IMR-90 (cell line): ENCODE measurements around the gene LCA5. TPM values are rescaled to one million over a fixed set of nuclear protein-coding genes. Genes with fewer than 3 reads are reported as not detected.

Experiments
- ATAC-seq: fragments of 200-7000 bp; cut with Tn5 transposase; 2 replicates; pipeline ENCODE4 v1.9.1; 2020; ENCODE audit warnings: low read depth, mild to moderate bottlenecking, moderate library complexity
- BruUV-seq: library from RNA; stranded (reverse); fragments of 400-500 nt; replicated peaks from 2 replicates; lab custom pipeline; 2021; lab: Mats Ljungman, UMichigan
- CTCF ChIA-PET: fragments of 300-600 bp; formaldehyde crosslinking; extraction: SDS; loops from one replicate; lab custom pipeline; 2021; ENCODE audit warnings: antibody characterized with exemption; lab: Yijun Ruan, JAX
- POLR2A ChIA-PET: fragments of 300-600 bp; sonication (Branson Sonifier 250); formaldehyde crosslinking; loops from one replicate; lab custom pipeline; 2022; ENCODE audit warnings: antibody characterized with exemption; ENCODE audit not compliant: unreplicated experiment; lab: Charles Lee
- DNase-seq: peaks from one replicate; pipeline ENCODE4 v3.0.0; 2013
- H2AFZ ChIP-seq: replicated peaks from 2 replicates; pipeline ENCODE3; 2013; ENCODE audit warnings: low read length, mild to moderate bottlenecking; ENCODE audit not compliant: poor library complexity
- H2AK5ac ChIP-seq: 2 replicates; pipeline ENCODE4 v1.6.1; 2013; ENCODE audit warnings: low read depth, low read length, inconsistent platforms
- H2AK9ac ChIP-seq: replicated peaks from 2 replicates; pipeline ENCODE3; 2013; ENCODE audit warnings: mild to moderate bottlenecking, low read depth, low read length, moderate library complexity; ENCODE audit not compliant: poor library complexity
- H2BK120ac ChIP-seq: 2 replicates; pipeline ENCODE4 v1.6.1; 2013; ENCODE audit warnings: low read depth, low read length, inconsistent platforms
- H2BK15ac ChIP-seq: 3 replicates; pipeline ENCODE4 v1.6.1; 2013; ENCODE audit warnings: low read depth, low read length, inconsistent platforms
- H2BK20ac ChIP-seq: 2 replicates; pipeline ENCODE4 v1.6.1; 2013; ENCODE audit warnings: low read depth, mild to moderate bottlenecking, inconsistent platforms, low read length, moderate library complexity
- H2BK5ac ChIP-seq: 2 replicates; pipeline ENCODE4 v1.6.1; 2013; ENCODE audit warnings: mild to moderate bottlenecking, low read depth, low read length, inconsistent platforms; ENCODE audit not compliant: poor library complexity, severe bottlenecking
- H3K14ac ChIP-seq: replicated peaks from 2 replicates; pipeline ENCODE4 v1.6.1; 2013; ENCODE audit warnings: low read depth, low read length, inconsistent platforms
- H3K18ac ChIP-seq: 2 replicates; pipeline ENCODE4 v1.6.1; 2013; ENCODE audit warnings: low read depth, low read length, control low read depth
- H3K23ac ChIP-seq: 2 replicates; pipeline ENCODE4 v1.6.1; 2013; ENCODE audit warnings: low read depth, low read length, inconsistent platforms
- H3K27ac ChIP-seq: 2 replicates; pipeline ENCODE4 v1.5.1; 2013; ENCODE audit warnings: mild to moderate bottlenecking, control low read depth, low read length; ENCODE audit not compliant: insufficient read depth
- H3K27me3 ChIP-seq: 2 replicates; pipeline ENCODE4 v1.6.1; 2013; ENCODE audit warnings: low read length; ENCODE audit not compliant: control insufficient read depth, insufficient read depth
- H3K36me3 ChIP-seq: 2 replicates; pipeline ENCODE4 v1.6.1; 2013; ENCODE audit warnings: low read length, mixed read lengths; ENCODE audit not compliant: control insufficient read depth, insufficient read depth
- H3K4ac ChIP-seq: 2 replicates; pipeline ENCODE4 v1.6.1; 2013; ENCODE audit warnings: low read depth, low read length, inconsistent platforms
- H3K4me1 ChIP-seq: 2 replicates; pipeline ENCODE4 v1.6.1; 2013; ENCODE audit warnings: low read length, mixed read lengths; ENCODE audit not compliant: control insufficient read depth, insufficient read depth
- H3K4me2 ChIP-seq: 2 replicates; pipeline ENCODE4 v1.6.1; 2013; ENCODE audit warnings: low read depth, mild to moderate bottlenecking, control low read depth, low read length, moderate library complexity
- H3K4me3 ChIP-seq: 2 replicates; pipeline ENCODE4 v1.5.1; 2013; ENCODE audit warnings: low read depth, mild to moderate bottlenecking, control low read depth, low read length, moderate library complexity; ENCODE audit not compliant: insufficient read depth
- H3K56ac ChIP-seq: 2 replicates; pipeline ENCODE4 v1.6.1; 2013; ENCODE audit warnings: low read length, inconsistent platforms; ENCODE audit not compliant: insufficient read depth; ENCODE audit errors: extremely low read depth
- H3K79me1 ChIP-seq, 2 experiments: 2 replicates each; pipeline ENCODE4 v1.6.1; 2013; ENCODE audit warnings: low read length in 2 of 2, inconsistent platforms in 1 of 2, low read depth in 1 of 2
- H3K9ac ChIP-seq: 2 replicates; pipeline ENCODE4 v1.6.1; 2013; ENCODE audit warnings: low read depth, low read length, control low read depth
- H3K9me1 ChIP-seq: 2 replicates; pipeline ENCODE4 v1.6.1; 2013; ENCODE audit warnings: low read length, inconsistent platforms; ENCODE audit not compliant: insufficient read depth
- H3K9me3 ChIP-seq: 2 replicates; pipeline ENCODE4 v1.6.1; 2013; ENCODE audit warnings: low read length; ENCODE audit not compliant: control insufficient read depth, insufficient read depth
- H4K20me1 ChIP-seq: 2 replicates; pipeline ENCODE4 v1.6.1; 2013; ENCODE audit warnings: low read length, inconsistent platforms; ENCODE audit not compliant: insufficient read depth
- H4K5ac ChIP-seq: 2 replicates; pipeline ENCODE4 v1.6.1; 2013; ENCODE audit warnings: mild to moderate bottlenecking, low read depth, low read length, control low read depth
- H4K8ac ChIP-seq, 2 experiments: 2 replicates each; pipeline ENCODE4 v1.6.1; 2013; ENCODE audit warnings: low read depth in 2 of 2, low read length in 2 of 2, control low read depth in 1 of 2, inconsistent platforms in 1 of 2
- H4K91ac ChIP-seq: 2 replicates; pipeline ENCODE4 v1.6.1; 2013; ENCODE audit warnings: low read depth, low read length, inconsistent platforms; ENCODE audit not compliant: insufficient read depth
- BHLHE40 ChIP-seq: fragments of 150-350 bp; IDR thresholded peaks from 2 replicates; pipeline ENCODE4 v1.6.1; 2016; ENCODE audit warnings: mild to moderate bottlenecking, low read depth, low read length
- CEBPB ChIP-seq: IDR thresholded peaks from 2 replicates; pipeline ENCODE4 v1.6.1; 2012; ENCODE audit warnings: low read depth, low read length, improper control_type of control experiment
- FOS ChIP-seq: fragments of 150-350 bp; IDR thresholded peaks from 2 replicates; pipeline ENCODE4 v1.6.1; 2016; ENCODE audit warnings: low read depth, low read length
- MAFK ChIP-seq: IDR thresholded peaks from 2 replicates; pipeline ENCODE4 v1.6.1; 2012; ENCODE audit warnings: low read depth, low read length, improper control_type of control experiment
- MAZ ChIP-seq: IDR thresholded peaks from 2 replicates; pipeline ENCODE4 v1.6.1; 2012; ENCODE audit warnings: low read depth, mild to moderate bottlenecking, low read length, improper control_type of control experiment, moderate library complexity, borderline replicate concordance
- NFE2L2 ChIP-seq: fragments of 150-350 bp; IDR thresholded peaks from 2 replicates; pipeline ENCODE4 v1.6.1; 2016; ENCODE audit warnings: low read depth, mild to moderate bottlenecking, low read length
- POLR2A ChIP-seq: IDR thresholded peaks from 2 replicates; pipeline ENCODE4 v1.6.1; 2012; ENCODE audit warnings: mild to moderate bottlenecking, low read depth, low read length
- RAD21 ChIP-seq: IDR thresholded peaks from 2 replicates; pipeline ENCODE4 v1.6.1; 2012; ENCODE audit warnings: low read length, improper control_type of control experiment
- RCOR1 ChIP-seq: IDR thresholded peaks from 2 replicates; pipeline ENCODE4 v1.6.1; 2012; ENCODE audit warnings: mild to moderate bottlenecking, low read length, improper control_type of control experiment; ENCODE audit not compliant: insufficient replicate concordance
- RFX5 ChIP-seq: IDR thresholded peaks from 2 replicates; pipeline ENCODE4 v1.8.0; 2012; ENCODE audit warnings: low read depth, mild to moderate bottlenecking, low read length, moderate library complexity
- SMC3 ChIP-seq: fragments of 150-350 bp; IDR thresholded peaks from 2 replicates; pipeline ENCODE4 v1.6.1; 2016; ENCODE audit warnings: low read depth, mild to moderate bottlenecking, antibody characterized with exemption, low read length, moderate library complexity
- WGBS, 2 experiments: methylation state at CpG; one replicate each; pipeline versions ENCODE4 v1.1.5 to v1.1.7; 2013; ENCODE audit warnings: missing lambda C conversion rate in 2 of 2; ENCODE audit not compliant: insufficient read length in 1 of 2; ENCODE audit errors: extremely low coverage in 2 of 2; 5-methylcytosine and 5-hydroxymethylcytosine counted together
- dilution Hi-C: fragments of 300-500 bp; cut with HindIII; formaldehyde crosslinking; loops from one replicate; pipeline ENCODE4 v1.14.3; 2018; ENCODE audit warnings: low sequenced_read_pairs; ENCODE audit not compliant: unreplicated experiment
- in situ Hi-C: fragments of 300-500 bp; cut with MboI; formaldehyde crosslinking; loops from 3 replicates; pipeline ENCODE4 v1.14.3; 2019; ENCODE audit warnings: low sequenced_read_pairs, inconsistent platforms, mixed read lengths
- intact Hi-C: fragments of 100-400 bp; cut with micrococcal nuclease; formaldehyde crosslinking; loops from 2 replicates; pipeline ENCODE4 v1.10.0; 2022
- polyA plus RNA-seq, 3 experiments: library from polyadenylated mRNA; depleted of rRNA; stranded (reverse); fragments of >200 nt; gene quantifications; 2 replicates each; pipeline ENCODE4 v1.2.3, GENCODE V29; 2012; ENCODE audit warnings: low replicate concordance in 1 of 3
- total RNA-seq: library from RNA; depleted of rRNA; stranded (reverse); fragments of >200 nt; gene quantifications from 2 replicates; pipeline ENCODE4 v1.2.3, GENCODE V29; 2012
- TF ChIP-seq, protein P1 (sequence below): fragments of 150-350 bp; IDR thresholded peaks from 2 replicates; pipeline ENCODE4 v1.6.1; 2017; ENCODE audit warnings: mild to moderate bottlenecking, antibody characterized with exemption, low read length, low read depth
- TF ChIP-seq, protein P2 (sequence below): conservative IDR thresholded peaks from 2 replicates; pipeline ENCODE4 v1.5.1; 2012; ENCODE audit warnings: mild to moderate bottlenecking, low read depth, low read length, improper control_type of control experiment

The LCA5 gene
- total and polyA plus RNA-seq, 2 of the 4 experiments (the other 2 are of a cell fraction), result 1.2 to 2.0 TPM

DNA sequence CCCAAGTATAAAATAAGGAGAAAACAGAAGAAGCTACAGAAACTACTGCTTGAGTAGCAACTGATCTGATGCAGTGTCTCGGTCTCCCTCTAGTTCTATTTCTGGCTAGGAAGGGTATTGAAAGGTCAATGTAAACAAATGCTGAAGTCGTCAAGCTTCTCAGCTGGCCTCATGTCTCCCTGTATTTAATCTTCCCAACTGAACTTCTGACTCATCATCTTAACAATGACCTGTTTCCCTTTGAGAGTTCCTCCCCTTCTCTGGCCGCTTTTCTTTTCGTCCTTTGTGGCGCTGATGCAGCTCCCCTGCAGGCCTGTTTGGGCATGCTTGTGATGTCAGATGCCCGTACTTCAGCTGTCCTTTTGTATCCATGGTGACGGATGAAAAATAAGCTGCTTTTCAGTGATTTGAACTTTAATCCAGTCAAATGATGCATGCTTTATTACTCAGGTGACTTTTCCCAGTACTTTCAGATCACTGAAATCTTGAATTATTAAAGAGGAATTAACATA, 7.8 kb upstream of the LCA5 start:
- Histone ChIP-seq H2AK5ac (no peak overlapping the region), H3K79me1 (peaks cover 2 to 16% of the 10 kb centered on the region in 2 experiments; a peak in 2 of 4 replicates), H4K5ac (no peak overlapping the region), H3K4me2 (peak overlapping the region; percentile 91), H3K56ac (no peak overlapping the region), H3K27me3 (no peaks in the 10 kb centered on the region), H3K14ac (no peak overlapping the region), H3K36me3 (0 out of 2 replicates have a peak, but pooled peaks cover 2% of the 10 kb centered on the region), H2BK120ac (no peak overlapping the region), H2AK9ac (no peak overlapping the region), H3K18ac (no peak overlapping the region), H4K91ac (no peak overlapping the region), H3K4me3 (no peak overlapping the region), H4K8ac (no peak overlapping the region), H3K27ac (peak overlapping the region; percentile 30; the same call in 1 of the 2 replicates), H3K4me1 (peaks cover 8% of the 10 kb centered on the region), H2BK5ac (peak overlapping the region; percentile 74), H3K9me1 (peaks cover 5% of the 10 kb centered on the region; the same call in 1 of the 2 replicates), H3K9ac (no peak overlapping the region), H3K4ac (no peak overlapping the region), H3K9me3 (no peaks in the 10 kb centered on the region), H2BK15ac (no peak overlapping the region), H4K20me1 (no peaks in the 10 kb centered on the region), H2BK20ac (no peak overlapping the region), H2AFZ (no peak overlapping the region), H3K23ac (no peak overlapping the region)
- dilution Hi-C loops, result no loop called here
- intact Hi-C loops, result no loop called here
- WGBS, 2 experiments, result 0% methylated on average over 1 of the region's 7 CpGs; no CpG with 5 or more reads in 1 of the 2 experiments
- in situ Hi-C loops, result loop anchor here (10.0 kb wide), 1 partner anchor 480 kb away; no protein-coding TSS in a partner anchor
- BruUV-seq, result no TSS peak
- ATAC-seq, result peak; percentile 98
- peak; percentile 99 for DNase-seq
- TF ChIP-seq POLR2A, result 0 out of 2 replicates have a peak, but pooled peaks have one; percentile 42
- TF ChIP-seq, protein P1, sequence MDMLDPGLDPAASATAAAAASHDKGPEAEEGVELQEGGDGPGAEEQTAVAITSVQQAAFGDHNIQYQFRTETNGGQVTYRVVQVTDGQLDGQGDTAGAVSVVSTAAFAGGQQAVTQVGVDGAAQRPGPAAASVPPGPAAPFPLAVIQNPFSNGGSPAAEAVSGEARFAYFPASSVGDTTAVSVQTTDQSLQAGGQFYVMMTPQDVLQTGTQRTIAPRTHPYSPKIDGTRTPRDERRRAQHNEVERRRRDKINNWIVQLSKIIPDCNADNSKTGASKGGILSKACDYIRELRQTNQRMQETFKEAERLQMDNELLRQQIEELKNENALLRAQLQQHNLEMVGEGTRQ, result peak; percentile 30; the same call in 1 of the 2 replicates
- TF ChIP-seq RCOR1, result peak; percentile 73
- TF ChIP-seq CEBPB, result no peak
- TF ChIP-seq, protein P2, sequence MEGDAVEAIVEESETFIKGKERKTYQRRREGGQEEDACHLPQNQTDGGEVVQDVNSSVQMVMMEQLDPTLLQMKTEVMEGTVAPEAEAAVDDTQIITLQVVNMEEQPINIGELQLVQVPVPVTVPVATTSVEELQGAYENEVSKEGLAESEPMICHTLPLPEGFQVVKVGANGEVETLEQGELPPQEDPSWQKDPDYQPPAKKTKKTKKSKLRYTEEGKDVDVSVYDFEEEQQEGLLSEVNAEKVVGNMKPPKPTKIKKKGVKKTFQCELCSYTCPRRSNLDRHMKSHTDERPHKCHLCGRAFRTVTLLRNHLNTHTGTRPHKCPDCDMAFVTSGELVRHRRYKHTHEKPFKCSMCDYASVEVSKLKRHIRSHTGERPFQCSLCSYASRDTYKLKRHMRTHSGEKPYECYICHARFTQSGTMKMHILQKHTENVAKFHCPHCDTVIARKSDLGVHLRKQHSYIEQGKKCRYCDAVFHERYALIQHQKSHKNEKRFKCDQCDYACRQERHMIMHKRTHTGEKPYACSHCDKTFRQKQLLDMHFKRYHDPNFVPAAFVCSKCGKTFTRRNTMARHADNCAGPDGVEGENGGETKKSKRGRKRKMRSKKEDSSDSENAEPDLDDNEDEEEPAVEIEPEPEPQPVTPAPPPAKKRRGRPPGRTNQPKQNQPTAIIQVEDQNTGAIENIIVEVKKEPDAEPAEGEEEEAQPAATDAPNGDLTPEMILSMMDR, result peak; percentile 63
- TF ChIP-seq MAZ, result no peak
- TF ChIP-seq MAFK, result peak; percentile 65
- peak; percentile 49; the same call in 1 of the 2 replicates for TF ChIP-seq NFE2L2
- peak; percentile 17; the same call in 1 of the 2 replicates for TF ChIP-seq BHLHE40
- no peak for TF ChIP-seq RFX5
- TF ChIP-seq FOS, result peak; percentile 91
- peak; percentile 22; the same call in 1 of the 2 replicates for TF ChIP-seq SMC3
- peak; percentile 59 for TF ChIP-seq RAD21
- ChIA-PET POLR2A (no interaction called here), CTCF (interaction anchor here (0.9 to 1.3 kb wide), 5 partner anchors 9 to 1937 kb away, joined by 3 to 5 read pairs (median 4); no protein-coding TSS in a partner anchor)
